NCI-H128 (cell line): Measurements from ENCODE around the gene MYO19.
"Not testable (repeated sequence)": the region's sequence is repeated elsewhere in the genome, so short reads cannot be mapped to it uniquely, and the experiment has no call there.

Experiments used
- DNase-seq: peaks from one replicate; lab custom pipeline; 2025; ENCODE audit not compliant: unreplicated experiment; lab: John Stamatoyannopoulos, UW

Gene MYO19

GRCh38 chr17:36532435-36532975 lies 2.2 kb downstream of the MYO19 start:
- DNase-seq = no peak

DNA sequence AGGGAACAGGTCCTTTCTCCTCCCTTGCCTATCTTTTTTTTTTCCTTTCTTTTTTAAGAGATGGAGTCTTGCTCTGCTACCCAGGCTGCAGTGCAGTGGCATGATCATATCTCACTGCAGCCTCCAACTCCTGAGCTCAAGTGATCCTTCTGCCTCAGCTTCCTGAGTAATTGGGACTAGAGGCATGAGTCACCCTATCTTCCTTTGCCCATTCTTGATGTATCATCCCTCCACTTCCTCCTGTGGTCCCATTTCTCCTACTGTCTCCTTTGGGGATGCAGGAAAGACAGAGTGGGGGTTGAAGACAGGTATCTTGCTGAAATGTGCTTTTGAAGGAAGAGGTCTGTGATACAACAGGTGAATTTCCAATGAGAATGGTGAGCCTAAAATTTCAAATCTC lies 5.5 kb downstream of the MYO19 start:
- DNase-seq = no peak

DNA sequence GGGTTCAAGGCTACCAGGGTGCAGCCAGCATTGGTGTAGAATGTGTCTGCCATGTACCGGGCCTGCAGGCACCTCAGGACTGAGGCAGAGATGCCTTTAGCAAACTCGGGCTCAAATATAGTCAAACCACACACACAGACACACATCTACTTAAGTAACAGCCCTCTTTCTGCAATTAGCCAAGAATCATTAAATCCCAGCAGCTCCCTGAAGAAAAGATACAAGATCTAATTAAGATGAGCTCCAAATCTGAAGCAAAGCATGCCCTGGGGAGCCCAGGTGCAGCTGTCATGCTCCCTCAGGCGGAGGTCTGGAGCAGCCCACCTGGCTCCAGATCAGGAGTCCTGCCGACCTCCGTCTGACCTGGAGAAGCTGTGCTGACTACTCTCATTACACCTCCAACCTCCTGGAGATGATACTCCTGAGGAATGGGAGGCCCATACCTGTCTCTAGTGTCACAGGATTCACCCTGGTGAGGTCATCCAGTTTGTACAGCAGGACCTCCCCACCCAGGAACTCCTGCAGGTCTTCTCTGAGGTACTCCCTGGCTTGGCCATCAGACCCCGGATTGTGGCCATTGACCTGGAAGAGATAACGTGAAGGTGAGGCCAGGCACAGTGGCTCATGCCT lies 6.9 kb downstream of the MYO19 start:
- DNase-seq = no peak

DNA sequence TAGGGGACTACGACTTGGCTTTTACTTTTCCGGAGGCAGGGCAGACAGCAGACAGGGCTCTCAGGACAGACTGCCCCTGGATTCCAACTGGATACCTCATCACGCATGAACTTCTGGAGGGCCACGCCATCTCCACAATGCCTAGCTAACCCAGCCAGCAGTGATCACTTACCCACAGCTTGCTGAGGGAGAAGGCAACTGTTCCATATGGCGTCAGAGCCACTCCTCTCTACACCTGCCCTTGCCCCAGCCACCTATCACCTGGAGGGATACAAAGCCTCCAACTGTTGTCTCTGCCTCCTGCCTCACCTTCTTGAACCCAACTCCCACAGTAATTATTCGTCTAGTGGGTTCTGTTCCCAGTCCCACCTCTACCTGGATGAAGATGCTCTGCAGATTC lies 8.8 kb downstream of the MYO19 start:
- DNase-seq = no peak

- no peak for DNase-seq
Observed at GRCh38 chr17:36525113-36525512, 9.6 kb downstream of the MYO19 start.

GRCh38 chr17:36524428-36524876 lies 10.2 kb downstream of the MYO19 start:
- no peak for DNase-seq

- DNase-seq = no peak
Observed at GRCh38 chr17:36523113-36523512, 11.6 kb downstream of the MYO19 start.

DNA sequence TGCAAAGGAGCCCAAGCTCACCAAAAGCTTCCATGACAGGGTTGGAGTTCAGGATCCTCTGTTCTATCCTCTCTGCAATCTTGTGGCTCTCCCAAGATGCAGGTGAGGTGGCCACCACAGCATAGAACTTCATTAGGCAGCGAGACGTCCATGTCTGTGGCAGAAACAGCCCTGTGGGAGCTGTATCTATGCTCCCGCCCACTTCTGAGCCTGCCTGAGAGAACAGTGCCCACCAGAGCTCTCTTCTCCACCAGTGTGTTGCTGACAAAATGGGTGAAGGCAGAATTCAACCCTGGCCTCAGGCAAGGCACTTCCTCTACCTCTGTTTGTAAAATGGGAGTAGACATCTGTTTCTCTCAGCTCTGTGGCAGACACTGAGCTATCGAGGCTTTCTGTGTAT lies 18.8 kb downstream of the MYO19 start:
- no peak for DNase-seq

- DNase-seq = no peak
Observed at GRCh38 chr17:36514856-36515255, 19.8 kb downstream of the MYO19 start.

GRCh38 chr17:36512641-36513040 lies 22.0 kb downstream of the MYO19 start:
- no peak for DNase-seq

GRCh38 chr17:36511216-36511615 lies 23.5 kb downstream of the MYO19 start:
- DNase-seq = no peak

- no peak for DNase-seq
Observed at GRCh38 chr17:36510636-36511035, 24.0 kb downstream of the MYO19 start.

DNA sequence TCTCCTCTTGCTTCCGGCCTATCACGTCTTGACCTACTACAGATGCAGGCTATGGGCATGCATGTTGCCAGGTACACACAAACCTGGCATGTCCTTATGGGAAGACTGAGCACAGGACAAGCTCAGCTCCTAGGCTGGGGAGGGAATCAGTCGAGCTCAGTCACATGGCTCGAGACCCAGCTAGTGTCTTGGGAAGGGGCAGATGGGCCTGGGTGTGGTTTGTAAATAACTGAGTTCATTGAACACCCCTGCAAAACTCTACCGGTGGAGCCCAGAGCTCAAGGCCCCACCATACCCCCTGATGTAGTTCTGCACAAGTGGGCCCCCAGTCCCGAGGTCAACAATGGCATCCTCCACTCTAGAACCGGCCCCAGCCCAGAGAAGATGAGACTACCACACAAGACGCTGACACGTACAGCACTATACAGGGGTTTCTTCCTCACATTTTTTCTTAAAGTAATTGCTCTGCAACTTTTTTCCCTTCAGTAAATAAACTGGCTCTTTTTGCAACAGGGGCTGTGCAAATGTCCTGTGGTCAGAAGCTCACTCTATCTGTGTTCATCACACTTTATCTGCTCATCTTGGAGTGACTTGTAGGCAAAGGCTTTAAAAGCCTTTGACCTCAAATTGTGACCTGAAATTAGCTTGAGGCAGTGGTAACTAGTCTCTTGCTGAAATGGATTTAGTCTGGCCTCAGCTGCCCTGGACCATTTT lies 25.2 kb downstream of the MYO19 start:
- no peak for DNase-seq

DNA sequence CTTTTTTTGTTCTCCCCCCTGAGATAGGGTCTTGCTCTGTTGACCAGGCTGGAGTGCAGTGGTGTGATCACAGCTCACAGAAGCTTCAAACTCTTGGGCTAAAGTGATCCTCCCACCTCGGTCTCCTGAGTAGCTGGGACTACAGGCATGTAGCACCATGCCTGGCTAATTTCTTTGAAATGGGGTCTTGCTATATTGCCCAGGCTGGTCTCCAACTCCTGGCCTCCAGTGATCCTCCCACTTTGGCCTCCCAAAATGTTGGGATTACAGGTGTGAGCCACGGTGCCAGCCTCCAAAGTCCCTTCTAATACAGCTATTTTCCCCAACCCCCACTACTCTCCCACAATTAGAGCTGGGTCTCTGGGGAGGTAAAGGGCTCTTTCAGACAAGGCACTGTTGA lies 26.2 kb downstream of the MYO19 start:
- DNase-seq = not testable (repeated sequence)

DNA sequence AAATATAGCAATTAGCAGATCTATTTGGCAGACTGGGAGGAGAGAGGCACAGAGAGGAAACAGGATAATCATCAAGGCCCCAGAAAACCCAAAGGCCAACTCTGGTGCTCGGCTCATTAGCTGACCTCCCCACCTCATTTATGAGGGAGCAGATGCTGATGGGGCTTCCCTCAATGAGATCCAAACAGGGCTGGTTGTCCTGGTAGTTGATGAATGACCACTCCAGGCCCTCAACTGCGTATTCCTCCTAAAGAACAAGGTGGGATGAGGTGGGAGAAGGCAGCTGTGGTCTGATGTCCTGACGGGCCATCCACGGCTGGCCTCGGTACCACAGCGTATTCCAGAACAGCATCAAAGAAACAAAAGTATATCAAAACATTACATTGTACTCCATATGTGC lies 27.4 kb downstream of the MYO19 start:
- no peak for DNase-seq

DNA sequence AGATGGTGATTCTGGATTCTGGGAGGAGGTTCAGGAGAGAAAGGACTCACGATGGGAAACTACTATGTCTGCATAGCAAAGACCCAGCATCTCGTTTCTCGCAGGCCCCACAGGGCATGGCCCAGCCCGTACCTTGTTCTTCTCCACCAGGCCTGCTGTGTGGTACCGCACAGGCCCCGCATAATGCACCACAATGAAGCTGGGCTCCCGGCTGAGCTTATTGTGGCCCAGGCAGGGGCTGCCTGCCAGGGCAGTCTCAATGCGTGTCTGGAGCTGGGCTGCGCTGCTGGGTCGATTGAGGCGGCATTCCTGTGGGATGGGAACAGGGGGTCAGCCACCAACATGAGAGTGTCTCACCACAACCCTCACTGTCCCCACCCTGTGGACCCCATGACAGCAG lies 27.8 kb downstream of the MYO19 start:
- DNase-seq = no peak

DNA sequence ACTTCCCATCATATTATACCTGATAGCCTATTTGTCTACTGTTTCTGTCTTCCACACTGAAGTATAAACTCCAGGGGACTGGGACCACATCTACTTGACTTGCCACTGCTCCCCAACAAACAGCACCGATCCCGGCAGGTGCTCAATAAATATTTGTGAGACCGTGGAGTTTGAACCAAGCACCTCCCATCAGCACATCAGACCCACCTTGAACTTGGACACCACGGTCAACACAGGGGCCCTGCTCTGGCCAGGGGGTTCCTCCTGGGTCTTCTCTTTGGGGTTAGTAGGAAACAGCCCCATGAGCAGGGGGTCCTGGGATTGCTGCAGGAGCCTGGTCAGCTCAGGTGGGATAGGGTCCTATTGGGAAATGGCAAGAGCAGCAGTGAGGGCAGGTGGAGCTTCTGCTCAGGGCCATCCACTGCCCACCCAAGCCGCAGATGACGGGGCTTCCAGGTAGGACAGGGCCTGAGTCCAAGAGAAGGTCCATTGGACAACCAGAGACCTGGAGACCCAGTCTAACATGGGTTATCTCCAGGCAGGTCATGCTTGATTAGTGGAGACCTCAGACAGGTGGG lies 28.3 kb downstream of the MYO19 start:
- no peak for DNase-seq

DNA sequence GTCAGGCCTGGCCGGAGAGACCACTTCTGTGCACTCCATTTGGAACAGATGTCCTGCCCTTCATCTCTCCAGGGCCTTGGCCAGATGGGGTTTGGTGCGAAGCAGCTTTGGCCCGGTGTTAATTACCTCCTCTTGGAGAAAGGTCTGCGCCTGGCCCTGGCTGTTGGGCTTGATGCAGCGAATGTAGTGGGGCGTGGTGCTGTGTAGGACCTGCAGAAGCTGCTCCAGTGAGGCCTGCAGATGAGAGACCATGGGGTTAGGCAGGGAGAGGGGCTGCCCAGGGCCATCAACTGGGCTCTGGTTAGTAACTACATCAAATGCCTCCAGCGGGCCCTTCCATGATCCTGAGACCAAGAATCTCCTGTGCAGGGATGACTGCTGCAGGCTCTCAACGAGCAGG lies 29.5 kb downstream of the MYO19 start:
- DNase-seq = no peak

DNA sequence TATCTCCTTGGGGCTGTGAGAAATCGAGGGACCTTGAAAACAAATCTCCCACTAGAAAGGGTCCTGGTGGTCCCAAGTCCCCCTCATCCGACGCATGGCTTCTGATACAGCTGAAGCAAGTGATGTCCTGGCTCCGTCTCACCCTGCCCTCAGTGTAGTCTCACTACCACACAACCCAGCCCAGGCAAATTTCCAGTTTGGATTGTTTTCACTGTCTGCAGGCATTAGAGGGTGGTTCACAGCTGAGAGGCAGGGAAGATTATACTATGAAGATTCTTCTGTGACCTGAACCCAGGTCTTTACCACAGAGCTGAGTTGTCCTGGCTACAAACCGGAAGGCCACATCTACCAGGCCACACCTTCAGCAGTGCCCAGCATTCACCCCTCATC lies 30.5 kb downstream of the MYO19 start:
- DNase-seq = no peak

GRCh38 chr17:36503456-36504155 lies 31.1 kb downstream of the MYO19 start:
- no peak for DNase-seq

DNA sequence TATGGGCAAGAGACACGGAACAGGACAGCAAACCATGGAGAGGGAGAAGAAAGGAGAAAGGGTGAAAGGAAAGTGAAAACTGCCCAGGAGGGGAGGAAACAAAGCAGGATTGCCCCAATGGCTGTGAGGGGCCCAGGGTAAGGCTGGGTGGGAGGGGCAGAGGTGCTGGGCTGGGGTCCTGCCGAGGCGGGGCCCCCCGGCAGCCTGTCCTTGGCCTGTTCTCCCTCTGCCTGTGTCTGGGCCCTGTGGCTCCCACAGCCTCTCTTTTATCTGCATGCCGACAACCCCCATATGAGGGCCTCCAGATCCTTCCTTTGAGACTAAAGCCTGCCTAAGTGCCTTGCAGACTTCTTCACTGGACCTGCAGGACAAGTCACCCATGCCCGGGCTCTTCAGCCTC lies 32.7 kb downstream of the MYO19 start:
- no peak for DNase-seq

DNA sequence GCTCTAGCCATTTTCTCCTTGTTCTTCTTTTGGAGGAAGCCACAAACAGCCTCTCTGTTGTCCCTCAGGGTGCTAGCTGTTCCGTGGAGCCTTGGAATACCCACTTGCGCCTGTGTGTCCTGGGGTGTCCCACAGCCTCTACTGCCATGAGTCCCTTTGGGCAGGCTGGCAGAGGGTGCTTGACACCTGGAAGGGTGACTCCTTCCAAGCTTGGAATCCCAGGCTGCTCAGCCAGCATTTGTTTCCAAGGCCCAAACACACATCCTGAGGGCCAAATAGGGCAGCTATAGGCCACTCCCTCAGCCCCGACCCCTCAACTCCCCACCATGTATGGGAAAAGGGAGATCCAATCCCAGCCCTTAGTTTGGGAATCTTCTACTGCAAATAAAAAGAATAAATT lies 33.3 kb downstream of the MYO19 start:
- DNase-seq = no peak
